DMS 273 treated with DMSO at 0.1 percent for 48 hours (cell line): ENCODE data around the gene ARL14EPL.

ENCODE experiments used
- DNase-seq: peaks from one replicate; lab custom pipeline; 2025; lab: John Stamatoyannopoulos, UW

The ARL14EPL gene

DNA sequence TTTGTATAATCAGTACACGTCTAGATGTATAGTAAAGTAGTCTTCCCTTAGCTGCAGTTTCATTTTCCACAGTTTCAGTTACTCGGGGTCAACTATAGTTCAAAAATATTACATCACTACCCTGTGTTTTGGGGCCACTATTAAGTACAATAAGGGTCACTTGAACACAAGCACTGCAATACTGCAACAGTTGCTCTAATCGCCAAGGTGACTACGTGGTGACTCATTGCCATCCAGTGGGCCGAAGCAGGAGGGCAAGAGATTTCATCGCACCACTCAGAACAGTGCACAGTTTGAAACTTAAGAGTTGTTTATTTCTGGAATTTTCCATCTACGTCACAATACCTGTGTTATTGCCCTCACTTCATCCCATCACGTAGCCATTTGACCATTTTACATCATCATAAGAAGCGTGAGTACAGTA is at the start of gene ARL14EPL:
Gene ARL14EPL, plus strand, starts transcription at position 379 of the 424 bp plus-strand sequence. CDS start 18,994 bp downstream, outside the sequence.
- DNase-seq, result peak; percentile 27

DNA sequence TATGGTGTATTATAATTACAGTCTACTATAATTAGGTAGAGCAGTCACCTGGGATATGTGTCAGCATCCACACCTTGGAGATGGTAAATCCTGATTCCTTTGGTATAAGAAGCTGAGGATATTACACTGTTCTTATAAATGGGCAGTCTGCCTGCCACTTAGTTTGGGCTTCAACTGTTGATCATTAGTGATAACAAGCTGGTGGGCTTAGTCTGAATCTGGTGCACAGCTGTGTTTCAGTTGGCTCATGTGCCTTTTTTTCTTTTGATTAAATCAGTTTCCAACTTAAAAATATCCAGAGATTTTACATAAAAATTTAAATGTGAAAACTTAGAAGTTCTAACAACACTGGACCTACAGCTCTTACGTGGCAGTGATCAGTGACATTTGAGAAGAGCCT is 48.8 kb upstream of the ARL14EPL start:
- DNase-seq, result peak; percentile 91

DNA sequence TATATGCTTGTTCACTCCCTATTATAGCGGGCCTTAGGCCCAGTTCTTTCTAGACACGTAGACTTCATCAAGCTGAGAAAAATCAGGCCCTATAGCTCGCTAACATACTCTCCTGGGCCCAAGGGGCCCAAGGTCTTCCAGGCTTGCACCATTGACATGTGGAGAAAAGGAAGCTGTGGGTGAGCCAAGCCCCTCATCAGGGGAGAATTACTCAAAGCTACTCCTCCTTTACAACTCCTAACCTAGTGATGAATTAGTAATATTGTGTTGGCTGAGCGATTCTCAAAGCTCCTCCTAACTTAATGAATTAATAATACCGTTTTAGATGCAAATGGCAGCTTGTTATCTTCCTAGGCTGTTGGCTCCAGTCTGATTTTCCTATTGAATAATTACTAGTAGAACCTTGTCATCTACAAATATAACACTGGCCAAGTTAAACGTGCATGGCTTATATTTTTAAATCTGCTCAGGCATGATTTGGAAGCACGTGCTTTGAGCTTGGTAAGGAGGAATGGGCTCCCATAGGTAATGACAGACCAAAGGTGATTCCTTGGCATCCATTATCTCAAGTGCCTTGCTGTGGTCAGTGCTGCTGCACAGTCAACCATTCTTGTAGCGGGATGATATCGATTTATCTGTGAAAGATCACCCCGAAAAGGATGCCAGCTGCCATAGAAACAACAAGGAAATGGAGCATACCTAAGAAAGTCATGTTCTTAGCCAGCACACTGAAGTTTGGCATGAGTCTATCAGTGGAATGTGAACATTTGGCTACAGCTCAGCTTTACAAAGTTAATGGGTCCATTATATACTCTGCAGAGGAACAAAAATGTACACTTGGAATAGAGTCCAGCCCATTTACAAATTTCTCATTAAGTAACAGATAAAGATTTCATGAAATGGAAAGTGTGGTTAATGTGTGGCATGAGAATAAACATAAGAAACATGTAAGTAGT is 46.2 kb upstream of the ARL14EPL start:
- DNase-seq, result no peak

- no peak for DNase-seq
Observed at GRCh38 chr5:115988002-115988401, 44.3 kb upstream of the ARL14EPL start.

GRCh38 chr5:115992848-115993350 is 39.4 kb upstream of the ARL14EPL start:
- DNase-seq, result no peak

- DNase-seq, result no peak
Observed at GRCh38 chr5:115995351-115995750, 36.9 kb upstream of the ARL14EPL start.

GRCh38 chr5:116002116-116002906 is 30.0 kb upstream of the ARL14EPL start:
- DNase-seq, result no peak

- no peak for DNase-seq
Observed at GRCh38 chr5:116004248-116004647, 28.0 kb upstream of the ARL14EPL start.

DNA sequence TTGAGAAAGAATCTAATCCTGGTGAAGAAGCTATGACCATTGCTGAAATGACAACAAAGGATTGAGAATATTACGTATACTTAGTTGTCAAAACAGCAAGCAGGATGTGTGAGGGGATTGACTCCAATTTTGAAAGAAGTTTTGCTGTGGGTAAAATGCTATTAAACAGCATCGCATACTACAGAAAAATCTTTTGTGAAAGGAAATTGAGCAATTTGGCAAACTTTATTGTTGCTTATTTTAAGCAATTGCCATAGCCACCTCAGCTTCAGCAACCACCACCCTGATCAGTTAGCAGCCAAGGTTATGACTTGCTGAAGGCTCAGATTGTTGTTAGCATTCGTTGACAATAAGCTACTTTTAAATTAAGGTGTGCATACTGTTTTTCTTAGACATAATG is 22.5 kb upstream of the ARL14EPL start:
- no peak for DNase-seq

GRCh38 chr5:116011046-116011445 is 21.2 kb upstream of the ARL14EPL start:
- DNase-seq, result no peak

GRCh38 chr5:116013207-116013785 is 19.0 kb upstream of the ARL14EPL start:
- DNase-seq, result no peak

- DNase-seq, result no peak
Observed at GRCh38 chr5:116013936-116014335, 18.3 kb upstream of the ARL14EPL start.

DNA sequence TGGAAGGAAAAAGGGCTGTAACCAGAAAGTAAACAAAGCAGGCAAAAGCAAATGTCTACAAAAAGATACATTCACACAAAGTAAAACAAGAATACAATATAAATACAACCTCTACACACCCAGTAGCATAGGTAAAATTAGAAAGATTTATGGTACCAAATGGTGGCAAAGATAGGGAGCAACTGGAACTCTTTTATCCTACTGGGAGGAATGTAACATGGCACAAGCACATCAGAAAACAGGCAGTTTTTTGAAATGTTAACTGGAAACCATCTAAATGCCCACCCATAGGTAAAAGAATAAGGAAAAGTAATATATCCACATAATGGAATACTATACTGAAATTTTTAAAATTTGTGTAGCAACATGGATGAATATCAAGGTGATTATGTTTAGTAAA is 8.7 kb upstream of the ARL14EPL start:
- DNase-seq, result no peak

GRCh38 chr5:116025866-116026265 is 6.4 kb upstream of the ARL14EPL start:
- DNase-seq, result no peak

DNA sequence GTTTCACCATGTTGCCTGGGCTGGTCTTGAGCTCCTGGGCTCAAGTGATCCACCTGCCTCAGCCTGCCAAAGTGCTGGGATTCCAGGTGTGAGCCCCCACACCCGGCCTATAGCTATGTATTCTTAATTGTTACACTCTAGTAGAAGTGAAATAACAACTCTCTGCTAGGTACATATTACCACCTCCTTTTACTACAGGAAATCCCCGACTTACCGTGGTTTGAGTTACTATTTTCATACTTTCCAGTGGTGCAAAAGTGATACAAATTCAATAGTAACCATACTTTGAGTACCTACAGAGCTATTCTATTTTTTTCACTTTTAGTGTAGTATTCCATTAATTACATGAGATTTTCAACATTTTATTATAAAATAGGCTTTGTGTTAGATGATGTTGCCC is 719 bp downstream of the ARL14EPL start:
- no peak for DNase-seq

GRCh38 chr5:116035123-116035522 is 2.9 kb downstream of the ARL14EPL start:
- no peak for DNase-seq

- DNase-seq, result no peak
Observed at GRCh38 chr5:116037236-116037822, 5.1 kb downstream of the ARL14EPL start.

- DNase-seq, result no peak
Observed at GRCh38 chr5:116038817-116039216, 6.5 kb downstream of the ARL14EPL start.

DNA sequence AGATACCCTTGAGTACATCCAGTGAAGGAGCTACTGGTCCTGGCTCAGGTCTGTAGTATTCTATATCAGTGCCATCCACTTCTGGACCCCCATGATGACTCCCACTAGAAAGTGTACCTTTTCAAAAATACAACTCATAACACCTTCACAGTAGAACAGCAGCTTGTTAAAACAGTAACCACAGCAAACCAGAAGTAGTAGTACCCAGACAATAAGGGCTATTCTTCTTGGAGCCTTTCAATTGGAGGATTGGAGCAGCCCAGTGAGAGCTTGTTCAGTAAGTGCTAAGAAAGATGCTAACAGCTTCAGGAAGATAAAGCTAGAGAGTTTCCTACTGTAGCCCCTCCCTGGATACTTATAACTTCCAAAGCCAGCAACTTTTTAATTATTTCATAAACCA is 10.1 kb downstream of the ARL14EPL start:
- no peak for DNase-seq

GRCh38 chr5:116044073-116044472 is 11.8 kb downstream of the ARL14EPL start:
- DNase-seq, result no peak

DNA sequence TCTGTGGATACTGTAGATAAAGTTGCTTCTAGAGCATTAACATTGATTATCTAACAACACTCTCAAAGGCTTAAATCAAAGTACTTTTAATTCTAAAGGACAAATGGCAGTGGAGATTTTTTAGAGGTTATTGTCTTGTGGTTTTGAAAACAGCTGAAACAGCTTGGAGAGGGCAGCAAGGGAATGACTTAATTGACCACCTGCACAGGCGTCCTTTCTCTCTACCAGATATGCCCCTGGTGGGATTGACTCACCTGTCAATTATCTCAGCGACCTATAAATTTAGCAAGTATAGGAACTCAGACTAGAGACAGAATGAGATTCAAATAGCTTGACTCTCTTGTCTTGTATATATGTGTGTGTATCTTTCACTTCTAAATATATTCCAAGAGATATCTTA is 13.5 kb downstream of the ARL14EPL start:
- no peak for DNase-seq

- DNase-seq, result no peak
Observed at GRCh38 chr5:116046261-116046660, 14.0 kb downstream of the ARL14EPL start.
